H9 (cell line): ENCODE results near the gene SSNA1. TPM values are rescaled to one million over a fixed set of nuclear protein-coding genes. Genes with fewer than 3 reads are reported as not detected.
A peak's percentile ranks its signal among the peaks of the same experiment; 100 is the strongest.

ENCODE experiments used
- DNase-seq: peaks from one replicate; pipeline ENCODE4 v3.0.0-alpha.2; 2017
- H2AFZ ChIP-seq: one replicate; pipeline ENCODE4 v1.6.1; 2013; ENCODE audit warnings: mild to moderate bottlenecking, low read length, control low read depth, moderate library complexity
- H2AK5ac ChIP-seq: 2 replicates; pipeline ENCODE4 v1.6.1; 2013; ENCODE audit warnings: low read length, control low read depth, mixed read lengths; ENCODE audit not compliant: insufficient read length
- H2BK120ac ChIP-seq: one replicate; pipeline ENCODE4 v1.6.1; 2013; ENCODE audit warnings: low read depth, mild to moderate bottlenecking, low read length, control low read depth, inconsistent platforms; ENCODE audit not compliant: poor library complexity, severe bottlenecking
- H2BK12ac ChIP-seq: 2 replicates; pipeline ENCODE4 v1.6.1; 2013; ENCODE audit warnings: low read length, control low read depth, mixed read lengths, low read depth; ENCODE audit not compliant: insufficient read length
- H2BK15ac ChIP-seq: 2 replicates; pipeline ENCODE4 v1.6.1; 2013; ENCODE audit warnings: low read depth, low read length, control low read depth
- H2BK20ac ChIP-seq: one replicate; pipeline ENCODE4 v1.6.1; 2013; ENCODE audit warnings: low read depth, mild to moderate bottlenecking, low read length, control low read depth, inconsistent platforms; ENCODE audit not compliant: poor library complexity, severe bottlenecking
- H2BK5ac ChIP-seq: 2 replicates; pipeline ENCODE4 v1.6.1; 2013; ENCODE audit warnings: low read length, control low read depth, mixed read lengths; ENCODE audit not compliant: insufficient read length
- H3K14ac ChIP-seq: 2 replicates; pipeline ENCODE4 v1.6.1; 2013; ENCODE audit warnings: low read length, control low read depth; ENCODE audit not compliant: insufficient read depth
- H3K18ac ChIP-seq: 2 replicates; pipeline ENCODE4 v1.6.1; 2013; ENCODE audit warnings: low read depth, mild to moderate bottlenecking, mixed read lengths, low read length, control low read depth; ENCODE audit not compliant: insufficient read length
- H3K23ac ChIP-seq: 2 replicates; pipeline ENCODE4 v1.6.1; 2013; ENCODE audit warnings: low read length, control low read depth, mixed read lengths, low read depth; ENCODE audit not compliant: insufficient read length
- H3K23me2 ChIP-seq: 2 replicates; pipeline ENCODE4 v1.6.1; 2013; ENCODE audit warnings: low read depth, mild to moderate bottlenecking, mixed read lengths, low read length, control low read depth; ENCODE audit not compliant: insufficient read length, poor library complexity, severe bottlenecking
- H3K27ac ChIP-seq: 2 replicates; pipeline ENCODE4 v1.5.1; 2013; ENCODE audit warnings: low read length, control low read depth, mixed read lengths, low read depth; ENCODE audit not compliant: insufficient read length
- H3K27me3 ChIP-seq: 2 replicates; pipeline ENCODE4 v1.6.1; 2013; ENCODE audit warnings: low read length, control low read depth, inconsistent platforms; ENCODE audit not compliant: insufficient read depth
- H3K4ac ChIP-seq: 2 replicates; pipeline ENCODE4 v1.6.1; 2013; ENCODE audit warnings: low read depth, mild to moderate bottlenecking, control low read depth, inconsistent platforms, low read length, moderate library complexity
- H3K4me1 ChIP-seq: 2 replicates; pipeline ENCODE4 v1.6.1; 2013; ENCODE audit warnings: low read length, control low read depth, inconsistent platforms; ENCODE audit not compliant: insufficient read depth
- H3K4me2 ChIP-seq: 2 replicates; pipeline ENCODE4 v1.6.1; 2013; ENCODE audit warnings: low read length, control low read depth, mixed read lengths; ENCODE audit not compliant: insufficient read length, insufficient read depth
- H3K56ac ChIP-seq: 2 replicates; pipeline ENCODE4 v1.6.1; 2013; ENCODE audit warnings: low read depth, mild to moderate bottlenecking, mixed read lengths, low read length, control low read depth; ENCODE audit not compliant: insufficient read length
- H3K79me1 ChIP-seq: 2 replicates; pipeline ENCODE4 v1.6.1; 2013; ENCODE audit warnings: low read depth, mild to moderate bottlenecking, moderate library complexity, low read length, control low read depth, inconsistent platforms; ENCODE audit not compliant: insufficient read depth, poor library complexity, severe bottlenecking
- H3K79me2 ChIP-seq: 2 replicates; pipeline ENCODE4 v1.6.1; 2013; ENCODE audit warnings: low read length, control low read depth, inconsistent platforms; ENCODE audit not compliant: insufficient read depth
- H3K9ac ChIP-seq: 2 replicates; pipeline ENCODE4 v1.6.1; 2013; ENCODE audit warnings: low read length, control low read depth, mixed read lengths; ENCODE audit not compliant: insufficient read length; ENCODE audit errors: extremely low read depth
- H3K9me3 ChIP-seq: one replicate; pipeline ENCODE4 v1.6.1; 2013; ENCODE audit warnings: low read depth, low read length, inconsistent platforms; ENCODE audit not compliant: control insufficient read depth
- H3T11ph ChIP-seq: one replicate; pipeline ENCODE4 v1.6.1; 2013; ENCODE audit warnings: mild to moderate bottlenecking, low read length, control low read depth, inconsistent platforms
- H4K20me1 ChIP-seq: one replicate; pipeline ENCODE4 v1.6.1; 2013; ENCODE audit not compliant: control insufficient read depth, insufficient read length, insufficient read depth
- H4K5ac ChIP-seq: 2 replicates; pipeline ENCODE4 v1.6.1; 2013; ENCODE audit warnings: low read depth, mild to moderate bottlenecking, mixed read lengths, low read length, control low read depth; ENCODE audit not compliant: insufficient read length
- H4K8ac ChIP-seq: replicated peaks from 2 replicates; pipeline ENCODE4 v1.6.1; 2013; ENCODE audit warnings: low read length, control low read depth, mixed read lengths, low read depth; ENCODE audit not compliant: insufficient read length
- H4K91ac ChIP-seq: 2 replicates; pipeline ENCODE4 v1.6.1; 2013; ENCODE audit warnings: low read depth, mild to moderate bottlenecking, moderate library complexity, mixed read lengths, low read length, control low read depth; ENCODE audit not compliant: insufficient read length
- H3K27ac Mint-ChIP-seq, 3 experiments: 2 replicates in 2 of 3; 3 replicates in 1 of 3; pipeline ENCODE4 v1.8.0; 2020 to 2021; ENCODE audit warnings: mixed read lengths in 3 of 3, mild to moderate bottlenecking in 1 of 3, moderate library complexity in 1 of 3
- H3K27me3 Mint-ChIP-seq: 2 replicates; pipeline ENCODE4 v1.8.0; 2021; ENCODE audit warnings: low read depth, mild to moderate bottlenecking, moderate library complexity, mixed read lengths
- H3K36me3 Mint-ChIP-seq, 3 experiments: 2 replicates in 2 of 3; 3 replicates in 1 of 3; pipeline ENCODE4 v1.8.0; 2020 to 2021; ENCODE audit warnings: low read depth in 3 of 3, mixed read lengths in 3 of 3; ENCODE audit not compliant: insufficient read depth in 1 of 3
- H3K4me1 Mint-ChIP-seq, 2 experiments: 2 replicates each; pipeline ENCODE4 v1.8.0; 2020; ENCODE audit warnings: mixed read lengths in 2 of 2
- H3K4me3 Mint-ChIP-seq, 2 experiments: 2 replicates in 1 of 2; 3 replicates in 1 of 2; pipeline ENCODE4 v1.8.0; 2020 to 2021; ENCODE audit warnings: mild to moderate bottlenecking in 2 of 2, mixed read lengths in 2 of 2, moderate library complexity in 1 of 2
- H3K9me3 Mint-ChIP-seq, 2 experiments: 2 replicates in 1 of 2; 3 replicates in 1 of 2; pipeline ENCODE4 v1.8.0; 2020; ENCODE audit warnings: mild to moderate bottlenecking in 2 of 2, mixed read lengths in 2 of 2, moderate library complexity in 1 of 2
- WGBS: extraction: QIAGEN DNeasy Blood & Tissue Kit; methylation state at CpG from one replicate; pipeline ENCODE4 v1.1.7; 2013; ENCODE audit warnings: missing lambda C conversion rate, low lambda C conversion rate, mixed read lengths; ENCODE audit not compliant: insufficient read length; ENCODE audit errors: extremely low coverage; 5-methylcytosine and 5-hydroxymethylcytosine counted together
- total RNA-seq: library from RNA; stranded (reverse); gene quantifications from 2 replicates; pipeline ENCODE4 v1.2.1, GENCODE V29; 2021
- TF ChIP-seq, protein P1 (sequence below): fragments of 200-600 bp; sonication (generic); conservative IDR thresholded peaks from 3 replicates; pipeline ENCODE4 v1.8.0; 2021; ENCODE audit warnings: antibody characterized with exemption, mild to moderate bottlenecking

Gene SSNA1
- total RNA-seq, 1 experiment from 2014 or later = 69.2 TPM

DNA sequence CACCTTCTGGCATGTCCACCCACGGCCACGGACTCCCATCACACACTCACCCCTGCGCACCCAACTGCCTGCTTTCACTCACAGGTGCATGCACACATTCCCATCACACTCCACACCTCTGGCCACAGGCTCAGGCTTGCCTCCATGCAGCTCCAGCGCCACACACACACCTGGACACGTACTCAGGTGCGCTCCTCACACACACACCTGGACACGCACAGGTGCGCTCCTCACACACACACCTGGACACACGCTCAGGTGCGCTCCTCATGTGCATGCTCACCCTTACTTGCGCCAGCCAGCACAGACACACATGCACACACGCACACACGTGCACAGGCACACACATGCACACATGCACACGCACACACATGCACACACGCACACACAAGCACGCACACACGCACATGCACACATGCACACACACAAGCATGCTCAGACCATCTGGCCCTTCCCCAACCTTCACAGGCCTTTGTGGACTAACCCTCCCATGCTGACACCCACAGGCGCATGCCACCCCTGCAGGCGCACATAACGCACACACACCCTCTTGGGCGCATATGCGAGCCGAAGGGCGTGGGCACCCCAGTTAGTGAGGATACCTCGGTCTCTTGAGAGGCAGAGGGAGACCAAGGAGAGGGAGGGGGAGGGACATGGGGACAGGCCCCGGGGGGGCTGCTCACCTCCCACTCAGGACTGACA lies 41.2 kb upstream of the SSNA1 start:
- Mint-ChIP-seq H3K36me3 (no peaks in the 10 kb centered on the region), H3K27me3 (peaks cover 50% of the 10 kb centered on the region), H3K4me3 (peak overlapping the region in 1 of 2 experiments; percentile 16; a peak in 1 of 5 replicates), H3K27ac (peak overlapping the region in 1 of 3 experiments; percentile 12; a peak in 2 of 7 replicates), H3K9me3 (no peaks in the 10 kb centered on the region; a peak in 2 of 5 replicates), H3K4me1 (peaks cover 0 to 11% of the 10 kb centered on the region in 2 experiments; a peak in 2 of 4 replicates)
- no peak overlapping the region for H2AFZ ChIP-seq
- H2BK120ac ChIP-seq = no peak overlapping the region
- H3K79me2 ChIP-seq = no peaks in the 10 kb centered on the region
- H2BK15ac ChIP-seq = no peak overlapping the region
- H4K20me1 ChIP-seq = no peaks in the 10 kb centered on the region
- H4K5ac ChIP-seq = no peak overlapping the region
- no peak overlapping the region for H4K8ac ChIP-seq
- no peak overlapping the region for H2BK20ac ChIP-seq
- H3K27me3 ChIP-seq = no peaks in the 10 kb centered on the region; the same call in 1 of the 2 replicates
- H3T11ph ChIP-seq = no peak overlapping the region
- H4K91ac ChIP-seq = no peak overlapping the region
- H3K23ac ChIP-seq = no peak overlapping the region
- H3K9me3 ChIP-seq = no peaks in the 10 kb centered on the region
- TF ChIP-seq, protein P1, sequence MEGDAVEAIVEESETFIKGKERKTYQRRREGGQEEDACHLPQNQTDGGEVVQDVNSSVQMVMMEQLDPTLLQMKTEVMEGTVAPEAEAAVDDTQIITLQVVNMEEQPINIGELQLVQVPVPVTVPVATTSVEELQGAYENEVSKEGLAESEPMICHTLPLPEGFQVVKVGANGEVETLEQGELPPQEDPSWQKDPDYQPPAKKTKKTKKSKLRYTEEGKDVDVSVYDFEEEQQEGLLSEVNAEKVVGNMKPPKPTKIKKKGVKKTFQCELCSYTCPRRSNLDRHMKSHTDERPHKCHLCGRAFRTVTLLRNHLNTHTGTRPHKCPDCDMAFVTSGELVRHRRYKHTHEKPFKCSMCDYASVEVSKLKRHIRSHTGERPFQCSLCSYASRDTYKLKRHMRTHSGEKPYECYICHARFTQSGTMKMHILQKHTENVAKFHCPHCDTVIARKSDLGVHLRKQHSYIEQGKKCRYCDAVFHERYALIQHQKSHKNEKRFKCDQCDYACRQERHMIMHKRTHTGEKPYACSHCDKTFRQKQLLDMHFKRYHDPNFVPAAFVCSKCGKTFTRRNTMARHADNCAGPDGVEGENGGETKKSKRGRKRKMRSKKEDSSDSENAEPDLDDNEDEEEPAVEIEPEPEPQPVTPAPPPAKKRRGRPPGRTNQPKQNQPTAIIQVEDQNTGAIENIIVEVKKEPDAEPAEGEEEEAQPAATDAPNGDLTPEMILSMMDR = no peak
- WGBS = no CpG with 5 or more reads among the region's 26 CpGs
- H3K23me2 ChIP-seq = no peaks in the 10 kb centered on the region
- no peak overlapping the region for H2AK5ac ChIP-seq
- H3K27ac ChIP-seq = no peak overlapping the region
- H3K79me1 ChIP-seq = no peaks in the 10 kb centered on the region
- no peaks in the 10 kb centered on the region; the same call in 1 of the 2 replicates for H3K4me1 ChIP-seq
- H3K4me2 ChIP-seq = no peak overlapping the region
- H3K4ac ChIP-seq = no peak overlapping the region
- no peak overlapping the region for H3K9ac ChIP-seq
- no peak for DNase-seq
- no peak overlapping the region for H3K56ac ChIP-seq
- H3K14ac ChIP-seq = no peak overlapping the region
- H2BK12ac ChIP-seq = no peak overlapping the region
- no peak overlapping the region for H3K18ac ChIP-seq
- no peak overlapping the region for H2BK5ac ChIP-seq
